Retinal pigment epithelial cell (primary cell): ENCODE results near the gene SCUBE1.
"Not testable (repeated sequence)": the region's sequence is repeated elsewhere in the genome, so short reads cannot be mapped to it uniquely, and the experiment has no call there.

Experiments used
- DNase-seq: peaks from one replicate; pipeline ENCODE4 v3.0.0-alpha.2; 2010; ENCODE audit warnings: low read depth
- H3K4me3 ChIP-seq: 2 replicates; pipeline ENCODE4 v1.5.1; 2011; ENCODE audit warnings: mild to moderate bottlenecking, low read length, control low read depth, moderate library complexity
- TF ChIP-seq, protein P1 (sequence below): conservative IDR thresholded peaks from 2 replicates; pipeline ENCODE4 v1.5.1; 2011; ENCODE audit warnings: low read depth, low read length, control low read depth, inconsistent platforms

The SCUBE1 gene

GRCh38 chr22:43289976-43290721, 53.0 kb downstream of the SCUBE1 start:
- no peak for DNase-seq
- TF ChIP-seq, protein P1, sequence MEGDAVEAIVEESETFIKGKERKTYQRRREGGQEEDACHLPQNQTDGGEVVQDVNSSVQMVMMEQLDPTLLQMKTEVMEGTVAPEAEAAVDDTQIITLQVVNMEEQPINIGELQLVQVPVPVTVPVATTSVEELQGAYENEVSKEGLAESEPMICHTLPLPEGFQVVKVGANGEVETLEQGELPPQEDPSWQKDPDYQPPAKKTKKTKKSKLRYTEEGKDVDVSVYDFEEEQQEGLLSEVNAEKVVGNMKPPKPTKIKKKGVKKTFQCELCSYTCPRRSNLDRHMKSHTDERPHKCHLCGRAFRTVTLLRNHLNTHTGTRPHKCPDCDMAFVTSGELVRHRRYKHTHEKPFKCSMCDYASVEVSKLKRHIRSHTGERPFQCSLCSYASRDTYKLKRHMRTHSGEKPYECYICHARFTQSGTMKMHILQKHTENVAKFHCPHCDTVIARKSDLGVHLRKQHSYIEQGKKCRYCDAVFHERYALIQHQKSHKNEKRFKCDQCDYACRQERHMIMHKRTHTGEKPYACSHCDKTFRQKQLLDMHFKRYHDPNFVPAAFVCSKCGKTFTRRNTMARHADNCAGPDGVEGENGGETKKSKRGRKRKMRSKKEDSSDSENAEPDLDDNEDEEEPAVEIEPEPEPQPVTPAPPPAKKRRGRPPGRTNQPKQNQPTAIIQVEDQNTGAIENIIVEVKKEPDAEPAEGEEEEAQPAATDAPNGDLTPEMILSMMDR, result peak; percentile 15
- H3K4me3 ChIP-seq, result no peak overlapping the region

- no peak for DNase-seq
These were observed 53.6 kb downstream of the SCUBE1 start for GRCh38 chr22:43289531-43289963.

GRCh38 chr22:43288807-43289420, 54.3 kb downstream of the SCUBE1 start:
- DNase-seq, result no peak
- TF ChIP-seq, protein P1, result no peak

More at GRCh38 chr22:43289531-43289963, 53.6 kb downstream of the SCUBE1 start:
- no peak overlapping the region for H3K4me3 ChIP-seq
- TF ChIP-seq, protein P1, result no peak

GRCh38 chr22:43288378-43288777, 54.8 kb downstream of the SCUBE1 start:
- H3K4me3 ChIP-seq, result no peak overlapping the region
- no peak for DNase-seq
- TF ChIP-seq, protein P1, result no peak

More at GRCh38 chr22:43288807-43289420, 54.3 kb downstream of the SCUBE1 start:
- H3K4me3 ChIP-seq, result no peak overlapping the region

DNA sequence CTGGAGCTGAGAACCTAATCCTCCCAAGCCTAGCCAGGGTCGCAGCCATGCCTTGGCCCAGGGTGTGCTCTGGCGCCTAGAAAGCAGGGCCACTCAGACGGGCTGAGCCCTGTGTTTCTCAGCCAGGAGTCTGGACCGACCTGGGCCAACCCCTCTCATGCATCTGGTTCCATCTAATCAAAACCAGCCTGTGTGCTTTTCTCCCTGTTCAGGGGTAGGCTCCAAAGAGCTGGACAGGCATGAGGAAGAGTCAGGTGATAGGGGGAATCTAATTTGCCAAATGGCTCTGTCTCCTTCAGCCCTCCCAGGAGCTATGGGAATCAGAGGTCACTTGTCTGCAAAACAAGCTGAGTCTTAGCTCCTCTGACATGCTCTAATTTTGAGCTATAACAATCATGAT, 55.7 kb downstream of the SCUBE1 start:
- no peak overlapping the region for H3K4me3 ChIP-seq
- TF ChIP-seq, protein P1, result no peak
- no peak for DNase-seq

DNA sequence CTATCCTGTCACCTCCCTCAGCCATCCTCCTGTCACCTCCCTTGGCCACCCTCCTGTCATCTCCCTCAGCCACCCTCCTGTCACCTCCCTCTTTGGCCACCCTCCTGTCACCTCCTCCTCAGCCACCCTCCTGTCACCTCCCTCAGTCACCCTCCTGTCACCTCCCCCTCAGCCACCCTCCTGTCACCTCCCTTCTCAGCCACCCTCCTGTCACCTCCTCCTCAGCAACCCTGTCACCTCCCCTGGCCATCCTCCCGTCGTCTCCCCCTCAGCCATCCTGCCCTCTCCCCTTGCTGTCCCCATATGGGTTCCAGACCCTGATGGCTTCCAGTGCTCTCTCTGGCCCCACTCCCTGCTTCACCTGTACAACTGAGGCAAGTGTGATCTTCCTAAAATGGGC, 61.8 kb downstream of the SCUBE1 start:
- H3K4me3 ChIP-seq, result no peak overlapping the region
- TF ChIP-seq, protein P1, result no peak
- no peak for DNase-seq

DNA sequence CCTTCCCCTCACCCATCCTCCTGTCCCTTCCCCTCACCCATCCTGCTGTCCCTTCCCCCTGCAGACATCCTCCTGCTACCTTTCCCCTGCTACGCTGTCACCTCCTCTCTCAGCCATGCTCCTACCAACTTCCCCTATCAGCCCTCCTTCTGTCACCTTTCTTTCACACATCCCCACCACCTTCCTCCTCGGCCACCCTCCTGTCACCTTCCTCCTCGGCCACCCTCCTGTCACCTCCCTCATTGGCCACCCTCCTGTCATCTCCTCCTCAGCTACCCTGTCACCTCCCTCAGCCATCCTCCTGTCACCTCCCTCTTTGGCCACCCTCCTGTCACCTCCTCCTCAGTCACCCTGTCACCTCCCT, 62.7 kb downstream of the SCUBE1 start:
- not testable (repeated sequence) for DNase-seq

More for the DNA sequence above, 62.7 kb downstream of the SCUBE1 start:
- not testable (repeated sequence) for H3K4me3 ChIP-seq
